Effector CD4-positive, alpha-beta T cell (primary cell): ENCODE results near the gene NXPH1. TPM values are rescaled to one million over a fixed set of nuclear protein-coding genes. Genes with fewer than 3 reads are reported as not detected.

ENCODE experiments used
- DNase-seq: peaks from one replicate; pipeline ENCODE4 v3.0.0-alpha.2; 2020
- total RNA-seq: gene quantifications from one replicate; lab custom pipeline; 2026; lab: John Stamatoyannopoulos, UW

The NXPH1 gene
- not detected for total RNA-seq

DNA sequence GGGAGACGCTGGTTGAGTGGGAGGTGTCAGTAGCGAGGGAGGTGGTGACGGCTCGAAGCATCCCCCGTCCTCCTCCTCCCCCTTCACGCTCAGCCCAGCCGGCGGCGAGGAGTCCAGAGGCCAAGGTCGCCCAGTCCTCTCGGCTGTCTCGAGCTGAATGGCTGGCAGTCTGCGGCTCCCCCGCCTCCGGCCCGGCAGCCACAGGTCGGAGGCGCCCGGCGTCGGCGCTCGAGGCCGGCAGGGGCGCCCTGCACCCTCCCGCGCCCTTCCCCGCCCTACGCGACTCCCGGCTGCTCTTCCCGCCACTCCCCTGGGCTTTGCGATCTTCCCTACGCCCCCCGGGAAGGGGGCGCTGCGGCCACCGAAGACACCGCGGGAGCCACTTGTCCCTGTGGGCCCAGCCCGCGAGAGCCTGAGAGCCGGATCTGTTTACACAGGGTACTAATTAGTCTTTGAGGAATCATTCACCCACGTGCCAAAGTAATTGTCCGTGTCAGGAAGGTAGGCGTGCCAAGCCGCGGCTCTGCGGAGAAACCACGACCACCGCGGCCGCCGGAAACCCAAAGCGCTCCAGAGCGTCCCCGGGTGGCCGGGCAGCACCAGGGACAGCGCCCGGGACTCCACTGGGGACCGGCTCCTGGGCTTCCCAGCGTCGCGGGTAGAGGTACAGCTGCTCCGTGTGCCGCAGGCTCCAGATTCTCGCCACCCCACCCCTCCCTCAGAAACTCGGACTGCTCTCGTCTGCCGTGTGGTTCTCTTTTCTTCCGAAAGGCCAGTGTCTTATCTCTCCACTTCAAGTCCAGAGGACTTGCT lies at the start of gene NXPH1:
NXPH1 (plus strand) TSS at position 133 of the 813 bp plus-strand sequence.
- DNase-seq: no peak

DNA sequence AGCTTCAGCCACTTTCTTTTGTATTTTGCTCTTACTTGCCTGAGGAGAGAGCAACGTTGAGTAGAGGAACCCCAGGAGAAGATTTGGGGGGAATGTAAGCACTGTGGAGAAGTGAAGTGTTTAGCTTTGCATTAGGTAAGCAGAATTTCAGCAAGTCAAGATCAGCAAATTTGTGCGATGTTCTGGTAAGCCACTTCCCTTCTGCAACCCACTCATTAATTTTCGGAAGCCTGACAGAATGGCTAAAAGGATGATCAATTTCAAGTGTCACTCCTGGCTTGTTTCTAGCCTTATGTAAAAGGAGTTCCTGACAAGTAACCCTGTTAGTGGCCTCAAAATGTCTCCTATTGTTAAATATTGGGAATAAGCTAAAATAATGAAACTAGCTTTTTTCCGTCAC lies 48.5 kb upstream of the NXPH1 start:
- DNase-seq: no peak

DNA sequence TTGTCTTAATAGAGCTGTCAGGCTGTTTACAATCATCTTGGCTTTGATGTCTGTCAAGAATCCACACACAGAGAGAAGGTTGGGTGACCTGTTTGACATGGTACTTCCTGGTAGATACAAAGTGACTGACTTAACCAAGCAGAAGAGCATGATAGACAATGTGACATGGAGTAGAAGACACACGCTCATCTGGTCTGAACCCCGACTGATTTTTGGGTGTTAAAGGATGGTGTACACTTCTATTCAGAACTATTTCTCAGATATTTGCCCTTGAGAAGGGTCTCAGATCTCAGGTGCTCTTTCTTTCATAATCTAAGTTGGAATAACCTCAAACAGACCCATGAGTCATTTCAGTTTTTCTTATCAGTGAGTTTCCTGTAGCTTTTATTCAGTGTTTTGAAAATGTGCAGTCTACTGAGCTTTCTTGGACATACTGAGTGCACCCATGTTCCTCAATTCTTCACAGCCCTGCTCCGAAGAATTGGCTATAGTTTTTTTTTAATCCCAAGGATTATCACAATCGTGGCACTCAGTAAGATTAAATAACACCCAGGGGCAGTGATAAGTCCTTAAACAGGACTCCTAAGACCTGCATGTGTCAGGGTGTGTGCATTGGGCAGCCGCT lies 46.4 kb upstream of the NXPH1 start:
- no peak for DNase-seq

DNA sequence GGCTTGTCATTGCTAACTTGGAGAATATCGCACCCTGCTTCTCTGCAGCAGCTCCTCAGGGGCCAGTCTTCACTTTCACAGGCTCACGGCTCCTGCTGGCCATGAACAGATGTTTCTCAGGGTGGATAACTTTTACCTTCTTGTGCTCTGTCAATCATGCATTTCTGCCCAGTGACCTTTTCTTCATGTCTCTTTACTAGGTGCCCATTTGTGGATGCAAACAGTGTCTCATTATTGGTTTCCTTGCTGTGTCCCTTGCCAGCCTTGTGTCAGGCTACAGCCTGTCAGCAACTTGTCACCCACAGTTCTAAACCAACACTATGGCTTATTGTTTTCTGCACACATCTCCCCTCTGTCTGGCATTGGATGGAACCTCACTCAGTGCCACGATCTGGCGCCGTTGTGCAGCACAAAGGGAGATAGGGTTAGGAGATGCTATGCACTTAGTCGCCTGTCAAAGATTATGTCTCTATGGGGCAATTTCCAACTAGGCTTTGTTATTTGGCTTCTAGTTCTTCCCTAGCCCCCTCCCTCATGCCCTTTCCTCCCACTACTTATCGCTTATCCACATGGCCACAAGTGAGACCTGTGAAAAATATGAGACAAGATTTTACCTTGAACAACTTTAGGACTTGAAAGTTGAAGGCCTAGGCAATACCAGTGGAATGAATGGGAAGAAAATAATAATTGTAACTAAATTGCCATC lies 45.7 kb upstream of the NXPH1 start:
- DNase-seq: no peak

DNA sequence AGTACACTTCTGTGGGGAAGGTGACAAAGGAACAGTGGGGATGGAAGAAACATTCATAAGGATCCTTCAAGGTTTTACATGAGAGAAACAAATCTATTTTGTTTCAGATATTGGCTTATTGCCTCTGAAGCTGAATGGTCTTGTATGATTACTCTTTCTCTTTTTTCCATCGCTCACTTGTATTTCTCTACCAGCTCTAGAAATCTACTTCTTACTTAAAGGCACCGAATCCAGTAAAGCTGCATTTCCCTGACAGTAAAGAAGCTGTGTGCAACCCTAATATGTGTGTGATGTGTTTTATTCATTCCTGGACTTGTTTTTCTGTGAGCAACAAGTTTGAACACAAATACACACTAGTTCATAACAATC lies 45.2 kb upstream of the NXPH1 start:
- DNase-seq: no peak

DNA sequence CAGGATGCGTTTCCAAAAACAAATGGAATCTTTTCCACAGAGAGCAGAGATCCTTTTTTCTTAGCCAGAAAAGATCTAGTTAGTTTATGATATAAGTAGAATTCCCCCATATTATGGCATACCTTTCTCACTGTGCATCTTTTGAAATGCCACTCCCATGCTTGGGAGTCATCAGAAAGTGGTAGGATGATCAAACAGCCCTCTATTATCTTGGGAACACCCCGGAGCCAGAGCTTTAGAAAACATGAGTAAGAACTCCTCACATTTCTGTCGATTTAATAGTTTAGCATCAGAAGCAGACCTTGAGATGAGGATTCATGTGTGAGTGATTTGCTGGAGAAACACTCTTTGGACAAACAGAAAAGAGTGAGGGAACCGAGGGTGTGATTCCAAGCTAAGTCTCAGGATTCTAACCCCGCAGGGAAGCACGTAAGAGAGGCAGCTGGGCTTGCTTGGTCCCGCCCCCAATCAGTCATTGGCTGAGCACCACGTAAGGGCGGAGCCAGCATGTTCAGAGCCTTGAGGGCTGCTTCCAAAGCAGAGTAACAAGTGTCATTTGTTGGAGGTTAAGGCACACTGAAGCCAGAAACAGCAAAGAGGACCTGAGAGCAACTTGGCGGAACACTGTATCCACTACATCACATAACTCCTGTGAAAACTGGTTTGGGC lies 43.7 kb upstream of the NXPH1 start:
- no peak for DNase-seq

DNA sequence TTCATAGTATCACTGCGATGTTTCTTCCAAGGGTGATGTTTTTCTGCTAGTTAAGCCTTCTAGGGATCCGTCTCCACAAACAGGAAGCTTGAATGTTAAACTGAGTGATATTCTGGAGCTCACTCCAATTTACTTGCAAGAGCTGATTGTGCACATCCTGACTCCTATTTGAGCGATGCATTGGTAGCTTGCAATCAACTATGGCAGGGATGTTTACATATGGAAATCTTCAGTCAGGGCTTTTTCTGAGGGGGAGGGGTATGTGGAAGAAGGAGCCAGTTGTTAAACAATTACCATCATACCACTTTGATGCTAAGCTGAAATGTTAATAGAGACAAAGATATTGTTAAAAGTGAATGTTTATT lies 43.2 kb upstream of the NXPH1 start:
- no peak for DNase-seq

DNA sequence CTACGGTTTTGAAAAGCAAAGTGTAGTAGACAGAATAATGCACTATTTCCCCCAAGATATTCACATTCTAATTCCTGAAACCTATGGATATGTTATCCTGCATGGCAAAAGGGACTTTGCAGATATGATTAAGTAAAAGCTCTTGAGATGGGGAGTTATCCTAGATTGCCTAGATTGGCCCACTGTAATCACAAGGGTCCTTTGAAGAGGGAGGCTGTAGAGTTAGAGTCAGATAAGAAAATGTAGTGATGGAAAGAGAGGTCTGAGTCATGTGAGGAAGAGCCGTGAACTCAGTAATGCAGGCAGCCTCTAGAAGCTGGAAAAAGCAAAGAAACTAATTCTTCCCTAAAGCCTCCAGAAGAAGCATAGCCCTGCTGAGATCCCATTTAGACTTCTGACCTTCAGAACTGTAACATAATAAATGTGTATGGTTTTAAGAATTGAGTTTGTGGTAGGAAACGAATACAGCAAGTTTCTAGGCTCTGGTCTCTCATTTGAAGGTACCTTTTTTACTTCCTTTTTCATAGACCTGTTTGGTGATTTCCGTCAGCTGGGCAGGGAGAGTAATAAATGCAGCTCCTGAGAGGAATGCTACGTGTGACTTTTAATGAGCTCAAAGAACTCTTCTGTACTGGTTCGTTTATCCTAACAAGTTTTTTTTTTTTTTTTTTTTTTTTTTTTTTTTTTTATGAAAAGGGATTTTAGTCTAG lies 41.9 kb upstream of the NXPH1 start:
- DNase-seq: no peak

DNA sequence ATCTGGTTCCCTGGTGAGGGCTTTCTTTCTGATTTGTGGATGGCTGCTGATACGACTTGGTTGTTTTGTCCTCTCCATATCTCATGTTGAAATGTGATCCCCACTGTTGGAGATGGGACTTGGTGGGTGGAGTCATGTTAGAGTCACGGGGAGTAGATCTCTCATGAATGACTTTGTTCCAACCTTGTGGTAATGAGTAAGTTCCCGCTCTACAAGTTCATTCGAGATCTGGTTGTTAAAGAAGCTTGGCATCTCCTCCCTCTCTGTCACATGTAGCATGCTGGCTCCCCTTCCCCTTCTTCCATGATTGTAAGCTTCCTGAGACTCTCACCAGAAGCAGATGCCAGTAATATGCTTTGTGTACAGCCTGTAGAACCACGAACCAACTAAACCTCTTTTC lies 37.1 kb upstream of the NXPH1 start:
- no peak for DNase-seq

DNA sequence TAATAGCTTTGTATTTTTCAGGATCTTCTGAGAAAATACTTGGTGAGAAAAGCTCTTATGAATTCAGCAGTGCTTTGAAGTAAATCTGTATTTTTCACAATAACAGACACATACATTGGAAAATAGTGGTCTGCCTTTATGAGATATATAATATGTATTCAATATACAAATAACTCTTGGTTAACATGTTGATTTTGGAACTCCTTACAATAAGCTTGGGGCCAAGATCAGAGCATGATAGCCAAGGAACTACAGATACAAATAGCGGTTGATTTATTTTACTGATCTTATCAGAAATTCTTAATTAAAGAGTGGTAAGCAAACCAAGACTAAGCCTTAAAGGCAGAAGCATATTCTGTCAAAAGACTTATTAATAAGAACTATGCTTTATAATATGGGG lies 24.5 kb upstream of the NXPH1 start:
- no peak for DNase-seq

DNA sequence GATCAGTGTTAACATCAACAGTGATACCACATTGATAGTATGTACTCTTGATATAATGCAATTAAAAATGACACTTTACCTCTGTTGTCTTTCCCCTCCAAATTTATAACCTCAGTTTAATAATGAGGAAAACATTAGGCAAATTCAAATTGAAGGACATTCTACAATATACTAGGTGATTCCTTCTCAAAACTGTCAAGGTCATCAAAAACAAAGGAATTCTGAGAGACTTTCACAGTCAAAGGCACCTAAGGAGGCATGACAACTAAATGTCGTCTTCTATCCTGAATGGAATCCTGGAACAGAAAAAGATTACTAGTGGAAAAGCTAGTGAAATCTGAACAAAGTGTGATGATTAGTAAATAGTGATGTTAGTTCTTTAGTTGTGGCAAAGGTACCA lies 22.3 kb upstream of the NXPH1 start:
- DNase-seq: no peak

DNA sequence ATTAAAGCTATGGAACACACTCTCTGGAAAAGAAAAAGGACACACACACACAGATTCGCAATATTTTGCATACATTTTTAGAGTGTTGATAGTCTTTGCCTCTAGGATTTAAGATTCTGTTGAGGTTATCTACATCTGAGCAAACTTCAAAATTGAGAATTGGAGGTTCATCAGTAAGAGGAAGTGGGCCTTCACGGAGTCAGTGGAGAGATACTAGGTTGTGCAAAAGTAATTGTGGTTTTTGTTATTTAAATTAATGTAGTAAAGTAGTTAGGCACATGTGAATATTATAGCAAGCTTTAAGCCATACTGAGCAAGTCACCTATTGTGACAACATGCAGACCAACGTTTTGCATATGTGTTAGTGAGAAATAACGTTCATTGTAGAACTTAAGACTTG lies 19.8 kb upstream of the NXPH1 start:
- no peak for DNase-seq

DNA sequence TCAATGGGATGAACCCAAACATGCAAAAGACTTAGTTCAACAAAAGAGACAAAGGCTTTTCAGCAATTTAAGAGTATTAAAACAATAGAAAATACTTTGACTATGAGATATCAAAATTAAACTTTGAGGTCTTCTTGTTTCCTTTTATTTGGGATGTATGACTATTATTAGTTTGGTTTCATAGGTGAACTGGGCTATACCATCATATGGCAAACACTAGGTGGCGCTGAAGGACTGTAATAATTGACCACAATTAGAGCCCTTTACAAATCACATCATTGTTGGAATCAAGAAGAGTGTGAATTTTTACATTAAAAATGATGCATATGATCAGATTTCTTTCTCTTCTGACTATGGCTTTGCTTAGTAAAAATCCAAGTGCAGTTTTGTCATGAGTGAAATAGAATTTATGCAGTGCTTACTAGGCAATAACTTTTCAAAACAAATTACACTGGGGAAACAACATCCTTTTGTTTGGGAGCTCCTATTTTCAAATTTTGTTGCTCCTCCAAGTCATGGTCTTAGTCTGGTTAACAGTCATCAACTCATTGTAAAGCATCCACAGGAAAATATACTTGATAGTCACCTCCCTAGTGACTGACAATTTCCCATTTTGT lies 14.7 kb upstream of the NXPH1 start:
- DNase-seq: peak; percentile 44

DNA sequence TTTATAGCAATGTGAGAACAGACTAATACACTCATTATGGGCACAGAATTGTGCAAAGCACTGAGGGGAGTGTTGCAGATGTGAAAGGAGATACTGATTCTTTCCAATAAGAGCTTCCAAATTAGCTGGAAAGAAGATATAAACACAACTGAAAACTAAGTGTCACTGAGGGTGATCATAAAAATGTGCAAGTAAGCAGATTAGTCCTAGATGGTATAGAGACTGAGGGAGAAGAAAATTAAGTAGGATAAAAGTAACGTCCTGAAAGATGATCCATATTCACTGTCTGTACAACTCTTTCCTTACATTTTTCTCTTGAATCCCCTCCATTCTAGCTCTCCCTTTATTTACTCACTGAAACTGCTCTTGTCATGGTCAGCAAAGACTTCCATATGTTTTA lies 11.2 kb upstream of the NXPH1 start:
- no peak for DNase-seq

DNA sequence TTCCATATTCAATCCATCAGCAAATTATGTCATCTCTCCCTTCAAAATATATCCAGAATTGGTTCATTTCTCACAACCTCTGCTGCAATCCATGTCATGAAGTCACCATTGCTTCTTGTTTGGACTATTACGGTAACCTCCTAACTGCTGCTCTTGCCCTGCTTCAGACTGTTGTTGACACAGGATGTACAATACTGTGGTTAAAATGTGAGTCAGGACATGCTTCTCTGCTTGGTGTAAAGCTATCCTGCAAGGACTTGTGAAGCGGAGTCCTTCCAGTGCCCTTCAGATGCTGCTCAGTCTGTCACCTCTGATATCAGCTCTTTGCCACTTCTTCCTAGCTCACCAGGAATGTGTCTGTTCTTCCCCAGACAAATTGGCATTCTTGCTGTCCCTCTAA lies 10.4 kb upstream of the NXPH1 start:
- DNase-seq: no peak

DNA sequence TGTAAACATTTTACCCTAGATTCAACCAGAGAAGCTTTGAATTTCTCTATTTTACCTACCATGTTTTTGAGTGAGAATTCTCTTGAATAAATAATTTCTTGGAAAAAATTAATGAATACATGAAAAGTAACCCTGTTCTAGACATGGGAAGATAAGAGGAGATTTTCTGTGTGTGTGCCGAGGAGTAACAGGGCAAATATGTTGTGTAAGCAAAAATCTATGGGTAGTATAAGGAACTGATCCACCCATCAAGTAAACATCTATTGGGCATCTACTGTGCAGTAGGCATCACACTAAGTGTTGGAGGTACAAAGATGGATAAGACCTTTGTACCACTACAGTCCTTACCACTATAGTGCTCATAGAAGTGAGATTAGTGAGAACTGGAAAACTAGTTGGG lies 8.2 kb upstream of the NXPH1 start:
- no peak for DNase-seq

DNA sequence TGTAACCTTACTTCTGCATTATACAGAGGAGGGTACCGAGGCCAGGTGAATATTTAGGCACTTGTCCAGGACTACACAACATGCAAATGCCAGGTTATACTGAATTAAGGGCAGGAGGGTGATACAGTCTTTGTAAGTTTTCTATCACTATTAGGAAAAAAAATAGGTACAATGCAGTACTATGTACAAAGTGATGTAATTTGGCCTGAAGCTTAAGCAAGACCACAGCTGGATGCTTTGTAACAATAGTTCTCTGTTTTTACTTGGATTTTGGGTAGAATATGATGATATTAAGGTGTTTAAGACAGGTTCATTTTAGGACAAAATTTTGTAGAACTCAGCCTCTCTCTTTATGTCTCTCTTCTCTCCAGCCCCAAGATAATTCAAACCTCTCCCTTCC lies 2.8 kb upstream of the NXPH1 start:
- DNase-seq: no peak

DNA sequence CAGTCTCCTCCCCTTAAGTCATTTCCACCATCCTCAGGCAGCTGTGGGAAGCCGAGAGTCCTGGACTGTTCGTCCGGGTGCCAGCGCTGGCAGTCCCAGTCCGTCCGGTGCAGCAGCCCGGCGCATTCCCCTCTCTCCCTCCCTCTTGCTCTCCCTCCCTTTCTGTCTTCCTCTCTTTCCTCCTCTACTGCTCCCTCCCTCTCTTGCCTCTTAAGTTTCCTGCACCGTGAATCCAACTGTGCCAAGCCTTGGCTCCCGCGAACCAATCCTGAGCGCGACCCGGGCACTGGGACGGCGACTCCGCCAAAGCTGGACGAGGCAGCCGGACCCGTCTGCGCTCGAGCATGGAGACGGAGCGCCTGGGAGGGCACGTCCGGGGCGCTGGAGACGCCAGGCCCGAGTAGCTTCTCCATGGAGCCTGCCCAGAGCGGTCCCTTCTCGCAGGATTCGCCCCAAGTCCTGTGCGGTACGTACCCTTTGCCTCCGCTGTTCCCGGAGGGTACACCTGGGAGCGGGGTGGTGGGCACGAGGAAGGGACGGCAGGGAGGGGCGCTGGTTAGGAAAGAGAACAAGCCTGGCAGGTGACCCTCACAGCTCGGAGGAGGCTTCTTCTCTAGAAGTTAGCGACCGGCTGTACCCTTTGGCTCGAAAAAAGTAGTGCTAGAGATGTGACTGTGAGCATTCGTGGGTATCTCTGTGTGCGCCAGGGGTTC lies 1.0 kb downstream of the NXPH1 start:
- DNase-seq: no peak

DNA sequence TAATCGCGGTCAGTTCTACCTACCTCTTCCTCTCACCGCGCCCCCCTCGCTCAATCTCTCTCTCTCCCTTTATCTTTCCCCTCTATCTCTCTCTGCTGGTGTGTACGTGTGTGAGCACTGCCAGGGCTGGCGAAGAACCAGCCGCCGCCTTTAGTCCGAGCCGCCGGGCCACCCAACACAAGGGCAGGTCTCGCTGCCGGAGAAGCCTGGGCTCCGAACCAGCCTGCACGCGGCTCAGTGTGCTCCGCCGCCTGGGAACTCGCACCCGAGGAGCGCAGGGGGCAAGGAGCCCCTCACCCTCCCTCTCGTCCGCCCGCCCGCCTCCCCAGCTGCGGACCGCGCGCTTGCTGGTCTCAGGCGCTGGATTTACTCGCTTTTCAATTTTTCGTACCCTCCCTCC lies 1.7 kb downstream of the NXPH1 start:
- no peak for DNase-seq

DNA sequence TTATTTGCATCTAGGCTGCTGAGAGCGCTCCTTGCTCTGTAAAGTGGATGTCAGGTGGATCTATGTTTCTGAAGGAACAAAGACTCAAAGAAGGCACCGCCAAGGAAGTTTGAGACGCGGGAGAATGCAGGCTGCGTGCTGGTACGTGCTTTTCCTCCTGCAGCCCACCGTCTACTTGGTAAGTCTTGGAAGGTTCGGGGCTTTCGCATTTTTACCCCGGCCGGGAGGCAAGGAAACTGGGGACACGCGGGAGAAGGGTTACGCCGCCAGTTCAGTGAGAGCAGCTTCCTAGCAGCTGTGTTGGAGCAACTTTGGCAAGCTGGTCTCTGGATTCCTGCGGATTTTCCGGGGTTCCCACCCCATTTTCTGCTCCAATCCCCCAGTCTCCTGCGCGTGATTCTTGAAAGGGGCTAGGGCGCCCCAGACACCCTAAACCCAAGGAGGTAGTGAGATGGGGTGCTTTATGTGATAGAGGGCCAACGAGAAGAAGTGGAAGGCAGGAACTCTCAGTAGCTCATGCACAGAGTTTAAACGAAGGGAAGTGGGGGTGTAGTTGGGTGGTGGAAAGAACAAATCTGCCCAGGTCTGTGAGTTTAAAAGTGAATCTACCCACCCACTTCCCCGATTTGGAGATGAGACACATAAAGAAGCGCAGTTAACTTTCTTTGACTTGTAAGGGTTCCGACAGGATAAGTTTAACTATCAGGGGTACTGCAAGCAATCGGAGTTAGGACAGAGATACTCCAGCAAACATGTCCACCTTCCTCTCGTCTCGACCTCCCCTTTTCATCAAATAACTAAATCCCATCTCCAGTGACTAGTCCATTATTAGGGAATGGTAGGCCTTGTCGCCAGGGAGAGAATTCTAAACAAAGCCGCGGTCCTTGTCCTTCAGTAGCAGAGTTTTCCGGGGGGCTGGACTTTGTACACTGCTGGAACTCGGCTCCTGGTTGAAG lies 2.5 kb downstream of the NXPH1 start:
- DNase-seq: no peak

DNA sequence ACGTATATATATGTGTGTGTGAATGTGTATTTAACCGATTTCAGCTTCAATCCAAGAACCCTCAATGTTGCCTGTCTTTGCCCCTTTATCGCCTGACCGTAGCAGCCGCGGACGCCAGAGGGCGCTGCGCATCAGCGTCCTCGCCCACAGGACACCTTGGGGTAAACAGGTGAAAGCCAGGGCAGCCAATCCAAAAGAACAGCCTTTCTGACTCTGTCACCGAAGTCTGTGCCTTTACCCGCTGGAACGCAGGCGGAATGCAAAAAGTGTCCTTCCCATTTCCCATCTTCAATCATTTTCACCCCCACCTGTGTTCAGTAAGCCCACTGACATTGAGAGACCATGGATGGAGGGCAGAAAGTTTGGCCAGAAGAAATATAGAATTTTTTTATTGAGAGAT lies 3.6 kb downstream of the NXPH1 start:
- DNase-seq: no peak
